HepG2 (cell line): Measurements from ENCODE around the gene STAT6. TPM values are rescaled to one million over a fixed set of nuclear protein-coding genes. Genes with fewer than 3 reads are reported as not detected.

Experiments
- AGO1 ChIP-seq: fragments of 200-400 bp; formaldehyde crosslinking; IDR thresholded peaks from 2 replicates; pipeline ENCODE4 v1.6.1; 2017; ENCODE audit warnings: mild to moderate bottlenecking, low read depth, low read length, moderate library complexity; ENCODE audit not compliant: poor library complexity, severe bottlenecking
- NCOA2 ChIP-seq: sonication (generic); formaldehyde crosslinking; IDR thresholded peaks from 2 replicates; pipeline ENCODE4 v1.8.0; 2022; ENCODE audit warnings: inconsistent platforms
- PAF1 ChIP-seq: IDR thresholded peaks from 2 replicates; pipeline ENCODE4 v1.6.1; 2016; ENCODE audit warnings: missing genetic modification reagents, missing compliant biosample characterization
- PHB2 ChIP-seq: fragments of 450-650 bp; IDR thresholded peaks from 2 replicates; pipeline ENCODE4 v1.6.1; 2018; ENCODE audit not compliant: partially characterized antibody
- RNF2 ChIP-seq: fragments of 450-650 bp; conservative IDR thresholded peaks from 2 replicates; pipeline ENCODE4 v1.6.1; 2016; ENCODE audit warnings: low read depth
- ZBTB40 ChIP-seq, 2 experiments: fragments of 450-650 bp in 1 of 2; sonication (generic) in 1 of 2; formaldehyde crosslinking in 1 of 2; IDR thresholded peaks; 2 replicates each; pipeline versions ENCODE4 v1.6.1 to v1.8.0; 2016 to 2022; ENCODE audit warnings: antibody characterized with exemption in 1 of 2, mild to moderate bottlenecking in 1 of 2, missing genetic modification reagents in 1 of 2
- ZFP62 ChIP-seq: sonication (generic); formaldehyde crosslinking; IDR thresholded peaks from 2 replicates; pipeline ENCODE4 v1.4.0; 2020; ENCODE audit warnings: missing genetic modification reagents
- ZNF180 ChIP-seq: sonication (generic); formaldehyde crosslinking; IDR thresholded peaks from 2 replicates; pipeline ENCODE4 v1.4.0; 2020; ENCODE audit warnings: low read depth, missing genetic modification reagents, borderline replicate concordance
- ZNF276 ChIP-seq: sonication (generic); formaldehyde crosslinking; IDR thresholded peaks from 2 replicates; pipeline ENCODE4 v1.4.0; 2020; ENCODE audit warnings: mild to moderate bottlenecking, low read depth, missing genetic modification reagents
- ZNF564 ChIP-seq: sonication (generic); formaldehyde crosslinking; IDR thresholded peaks from 2 replicates; pipeline ENCODE4 v1.8.1; 2023; ENCODE audit warnings: mild to moderate bottlenecking, missing genetic modification reagents
- ZNF782 ChIP-seq: sonication (generic); formaldehyde crosslinking; IDR thresholded peaks from 2 replicates; pipeline ENCODE4 v1.4.0; 2020; ENCODE audit warnings: missing genetic modification reagents, mild to moderate bottlenecking, borderline replicate concordance
- ZNF816 ChIP-seq: sonication (generic); formaldehyde crosslinking; IDR thresholded peaks from 2 replicates; pipeline ENCODE4 v1.8.0; 2022; ENCODE audit warnings: missing genetic modification reagents, mild to moderate bottlenecking, borderline replicate concordance
- polyA plus RNA-seq, 8 experiments: library from polyadenylated mRNA; depleted of rRNA in 3 of 8; stranded (reverse) in 7 of 8; unstranded in 1 of 8; fragments of >200 nt; fragmentation: Illumina TruSeq in 4 of 8; extraction: Trizol in 4 of 8; gene quantifications; 2 replicates each; pipeline versions ENCODE4 v1.2.1 to v1.2.3, GENCODE V29; 2011 to 2016; ENCODE audit warnings: low read depth in 4 of 8, missing spikeins in 1 of 8, mixed read lengths in 1 of 8; ENCODE audit not compliant: insufficient read depth in 1 of 8
- total RNA-seq, 5 experiments: library from RNA; depleted of rRNA; stranded (reverse); fragments of >200 nt; fragmentation: Illumina TruSeq; extraction: Trizol; gene quantifications; 2 replicates each; pipeline ENCODE4 v1.2.3, GENCODE V29; 2016; ENCODE audit warnings: low read depth in 1 of 5
- TF ChIP-seq, protein P1 (sequence below): IDR thresholded peaks from 2 replicates; pipeline ENCODE4 v1.6.1; 2016
- TF ChIP-seq, protein P2 (sequence below): sonication (generic); formaldehyde crosslinking; conservative IDR thresholded peaks from 2 replicates; pipeline ENCODE4 v1.8.0; 2022; ENCODE audit warnings: missing genetic modification reagents

The STAT6 gene
- total and polyA plus RNA-seq, 2 of the 13 experiments (the other 11 are each of a cell fraction or from before 2014, with no cell fraction given), result 28.0 to 62.2 TPM

- TF ChIP-seq, protein P1, sequence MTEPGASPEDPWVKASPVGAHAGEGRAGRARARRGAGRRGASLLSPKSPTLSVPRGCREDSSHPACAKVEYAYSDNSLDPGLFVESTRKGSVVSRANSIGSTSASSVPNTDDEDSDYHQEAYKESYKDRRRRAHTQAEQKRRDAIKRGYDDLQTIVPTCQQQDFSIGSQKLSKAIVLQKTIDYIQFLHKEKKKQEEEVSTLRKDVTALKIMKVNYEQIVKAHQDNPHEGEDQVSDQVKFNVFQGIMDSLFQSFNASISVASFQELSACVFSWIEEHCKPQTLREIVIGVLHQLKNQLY (CRISPR knock-in tag), result no peak
- TF ChIP-seq ZFP62 (CRISPR knock-in tag) (no peak), PAF1 (CRISPR knock-in tag) (no peak), AGO1 (no peak), ZNF180 (no peak), RNF2 (no peak), ZNF564 (CRISPR knock-in tag) (no peak), PHB2 (no peak), ZNF782 (CRISPR knock-in tag) (no peak), ZNF816 (CRISPR knock-in tag) (0 out of 2 replicates have a peak, but pooled peaks have one; percentile 51), ZBTB40 (IDR thresholded peaks at IDR 0.05) (no peak), ZBTB40 (CRISPR knock-in tag; IDR thresholded peaks at IDR 0.05) (peak; percentile 42; the same call in 1 of the 2 replicates), NCOA2 (no peak), ZNF276 (no peak)
- TF ChIP-seq, protein P2, sequence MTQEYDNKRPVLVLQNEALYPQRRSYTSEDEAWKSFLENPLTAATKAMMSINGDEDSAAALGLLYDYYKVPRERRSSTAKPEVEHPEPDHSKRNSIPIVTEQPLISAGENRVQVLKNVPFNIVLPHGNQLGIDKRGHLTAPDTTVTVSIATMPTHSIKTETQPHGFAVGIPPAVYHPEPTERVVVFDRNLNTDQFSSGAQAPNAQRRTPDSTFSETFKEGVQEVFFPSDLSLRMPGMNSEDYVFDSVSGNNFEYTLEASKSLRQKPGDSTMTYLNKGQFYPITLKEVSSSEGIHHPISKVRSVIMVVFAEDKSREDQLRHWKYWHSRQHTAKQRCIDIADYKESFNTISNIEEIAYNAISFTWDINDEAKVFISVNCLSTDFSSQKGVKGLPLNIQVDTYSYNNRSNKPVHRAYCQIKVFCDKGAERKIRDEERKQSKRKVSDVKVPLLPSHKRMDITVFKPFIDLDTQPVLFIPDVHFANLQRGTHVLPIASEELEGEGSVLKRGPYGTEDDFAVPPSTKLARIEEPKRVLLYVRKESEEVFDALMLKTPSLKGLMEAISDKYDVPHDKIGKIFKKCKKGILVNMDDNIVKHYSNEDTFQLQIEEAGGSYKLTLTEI, result no peak
These were observed 16.8 kb upstream of the STAT6 start, which contains the start of gene LRP1 (continued) for GRCh38 chr12:57127726-57128518.
